Raji (cell line): ENCODE data around the gene APRT.

ENCODE experiments used
- POLR2A ChIP-seq: IDR thresholded peaks from 2 replicates; pipeline ENCODE4 v1.6.1; 2011; ENCODE audit warnings: low read depth, low read length, control low read depth; ENCODE audit not compliant: insufficient read depth

APRT gene

DNA sequence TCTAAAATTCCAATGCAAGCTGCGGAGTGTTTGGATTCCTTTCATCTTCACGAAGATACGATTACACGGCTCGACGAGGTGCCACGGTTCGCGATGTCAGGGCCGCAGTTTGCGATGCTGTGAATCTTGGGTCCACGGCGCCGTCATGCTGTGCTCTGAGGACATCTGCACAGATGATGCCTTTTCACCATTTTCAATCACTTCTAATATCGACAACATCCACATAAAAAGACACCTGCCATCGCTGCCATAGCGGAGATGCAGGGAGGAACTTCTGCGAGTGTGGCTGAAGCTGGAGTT lies 6.8 kb upstream of the APRT start:
- no peak for TF ChIP-seq POLR2A

DNA sequence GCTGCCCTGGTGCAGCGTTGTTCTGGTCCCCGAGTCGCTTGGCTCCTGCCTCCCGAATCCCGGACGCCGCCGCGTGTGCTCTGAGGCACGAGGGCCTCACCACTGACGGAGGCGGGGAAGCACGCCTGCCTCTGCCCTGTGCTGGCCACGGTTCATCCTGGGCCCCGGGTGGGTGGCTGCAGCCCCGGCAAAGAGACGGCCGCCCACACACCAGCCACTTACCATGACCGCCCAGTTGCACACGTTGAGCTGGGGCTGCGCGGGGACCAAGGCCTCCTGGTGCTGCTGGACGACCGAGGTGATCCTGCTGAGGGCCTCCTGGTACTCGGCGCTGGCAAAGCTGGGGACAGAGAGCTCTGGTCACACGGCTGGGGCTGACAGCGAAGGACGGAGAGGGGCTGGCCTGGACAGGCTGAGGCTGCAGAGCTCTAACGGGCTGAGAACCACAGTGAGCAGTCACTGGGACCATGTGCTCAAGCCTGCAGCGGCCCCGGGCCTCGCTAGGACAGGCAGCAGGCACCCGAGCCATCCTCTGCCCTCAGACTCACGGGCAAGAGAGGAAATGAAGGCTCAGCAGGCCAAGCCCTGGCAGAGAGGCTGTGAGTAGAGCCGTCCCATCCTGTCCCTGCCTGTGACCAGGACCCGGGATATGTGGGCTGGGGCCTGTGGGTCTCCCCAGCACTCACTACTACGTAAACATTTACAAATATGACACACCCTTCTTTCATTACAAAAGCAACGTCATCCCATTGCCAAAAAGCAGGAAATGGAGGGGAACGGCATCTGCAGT lies 6.3 kb upstream of the APRT start:
- no peak for TF ChIP-seq POLR2A

DNA sequence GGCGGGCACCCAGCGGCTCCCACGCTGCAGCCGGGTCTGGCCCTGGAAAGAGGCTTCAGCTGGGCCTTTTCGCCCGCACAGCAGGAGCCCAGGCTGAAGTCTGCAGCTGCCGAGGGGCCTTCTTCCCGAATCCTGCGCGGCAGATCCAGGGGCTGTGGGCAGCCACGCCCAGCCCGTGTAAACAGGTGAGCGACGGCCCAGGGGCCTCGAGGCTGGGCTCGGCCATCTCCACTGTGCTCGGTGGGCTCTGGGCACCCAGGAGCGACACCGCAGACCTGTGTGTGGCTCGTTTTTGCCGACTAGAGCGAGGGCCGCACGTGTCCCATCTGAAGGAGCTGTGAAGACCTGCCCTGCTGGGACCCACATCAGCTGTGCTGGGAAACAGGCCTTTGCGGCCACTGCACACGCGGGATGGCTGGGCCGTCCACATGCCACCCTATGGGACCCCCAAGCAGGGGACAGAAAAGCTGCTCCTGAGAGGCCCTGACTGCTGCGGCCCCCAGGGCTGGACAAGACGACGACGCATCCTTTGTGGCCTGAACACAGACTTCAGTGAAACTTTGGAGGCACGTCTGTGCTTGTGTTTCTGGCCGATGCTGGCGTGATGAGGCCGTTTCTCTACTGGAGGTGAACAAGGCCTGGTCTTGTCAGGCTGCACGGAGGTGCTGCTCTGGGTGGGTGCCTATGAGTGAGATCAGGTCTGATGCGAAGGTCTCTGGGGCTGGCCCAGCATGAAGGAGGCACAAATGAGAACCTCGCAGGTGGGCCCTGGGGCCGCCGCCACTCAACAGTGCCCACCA lies 5.2 kb upstream of the APRT start:
- TF ChIP-seq POLR2A: no peak

DNA sequence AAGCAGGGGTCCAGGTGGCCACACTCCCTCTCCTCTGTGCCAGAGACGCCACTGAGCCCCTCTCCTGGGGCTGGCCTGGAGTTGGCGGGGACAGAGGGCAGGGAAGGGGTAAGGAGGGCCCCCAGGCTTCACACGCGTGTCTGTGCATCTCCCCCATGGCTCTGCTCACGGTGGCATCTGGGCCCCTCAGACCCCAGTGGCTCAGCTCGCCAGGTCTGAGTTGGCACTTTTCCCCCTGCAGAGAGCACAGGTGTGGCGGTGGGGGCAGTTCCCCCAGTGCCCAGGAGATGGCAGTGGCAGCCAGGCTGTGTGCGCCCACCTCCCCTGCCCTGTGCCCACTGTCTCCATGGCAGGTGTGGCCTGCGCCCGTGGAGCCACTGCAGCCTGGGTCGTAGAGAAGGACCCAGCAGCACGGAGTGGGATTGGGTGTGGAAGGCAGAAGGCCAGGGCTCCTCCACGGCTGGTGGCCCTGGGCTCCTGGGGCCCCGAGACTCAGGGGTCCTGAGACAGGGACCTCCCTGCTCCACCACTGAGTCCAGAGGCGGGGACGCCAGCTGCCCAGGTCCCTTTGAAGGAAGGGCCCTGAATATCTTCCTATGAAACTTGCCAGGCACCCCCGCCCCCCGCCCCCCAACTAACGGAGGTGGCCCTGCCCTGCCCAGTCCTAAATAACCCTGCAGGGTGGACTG lies 4.3 kb upstream of the APRT start:
- TF ChIP-seq POLR2A: no peak

DNA sequence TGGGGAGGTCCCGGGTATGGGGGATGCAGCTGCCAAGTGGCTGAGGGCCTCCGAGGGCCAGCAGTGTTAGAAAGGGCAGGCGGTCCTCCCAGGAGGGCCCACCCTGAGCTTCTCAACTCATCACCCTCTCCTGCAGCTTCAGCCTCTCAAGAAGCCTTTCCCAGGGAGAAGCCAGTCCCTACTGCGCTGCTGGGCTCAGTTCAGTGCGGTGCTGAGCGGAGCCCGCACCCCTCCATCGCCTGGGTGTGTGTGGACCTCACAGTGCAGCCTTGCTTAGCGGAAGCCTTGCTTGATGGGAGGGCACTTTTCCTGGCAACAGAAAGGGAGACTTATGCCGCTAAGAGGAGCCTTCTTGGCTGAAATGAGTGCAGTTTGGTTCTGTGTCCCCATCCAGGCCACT lies 3.5 kb upstream of the APRT start:
- no peak; the same call in 1 of the 2 replicates for TF ChIP-seq POLR2A

DNA sequence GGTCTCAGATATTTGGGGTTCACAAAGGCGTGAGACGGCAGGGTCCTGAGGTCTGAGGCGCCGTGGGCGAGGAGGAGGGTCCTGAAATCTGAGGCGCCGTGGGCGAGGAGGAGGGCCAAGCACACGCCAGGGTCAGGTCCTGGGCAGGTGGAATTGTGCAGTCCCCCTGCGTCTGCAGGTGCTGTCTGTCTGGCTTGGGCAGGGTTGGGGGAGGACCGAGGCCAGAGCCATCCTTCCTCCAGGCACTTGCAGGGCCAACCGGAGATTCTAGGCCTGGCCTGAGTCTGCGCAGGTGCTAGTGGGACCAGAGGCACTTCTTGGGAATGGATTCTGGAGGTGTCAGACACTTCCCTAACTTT lies 2.4 kb upstream of the APRT start:
- TF ChIP-seq POLR2A: no peak; the same call in 1 of the 2 replicates

DNA sequence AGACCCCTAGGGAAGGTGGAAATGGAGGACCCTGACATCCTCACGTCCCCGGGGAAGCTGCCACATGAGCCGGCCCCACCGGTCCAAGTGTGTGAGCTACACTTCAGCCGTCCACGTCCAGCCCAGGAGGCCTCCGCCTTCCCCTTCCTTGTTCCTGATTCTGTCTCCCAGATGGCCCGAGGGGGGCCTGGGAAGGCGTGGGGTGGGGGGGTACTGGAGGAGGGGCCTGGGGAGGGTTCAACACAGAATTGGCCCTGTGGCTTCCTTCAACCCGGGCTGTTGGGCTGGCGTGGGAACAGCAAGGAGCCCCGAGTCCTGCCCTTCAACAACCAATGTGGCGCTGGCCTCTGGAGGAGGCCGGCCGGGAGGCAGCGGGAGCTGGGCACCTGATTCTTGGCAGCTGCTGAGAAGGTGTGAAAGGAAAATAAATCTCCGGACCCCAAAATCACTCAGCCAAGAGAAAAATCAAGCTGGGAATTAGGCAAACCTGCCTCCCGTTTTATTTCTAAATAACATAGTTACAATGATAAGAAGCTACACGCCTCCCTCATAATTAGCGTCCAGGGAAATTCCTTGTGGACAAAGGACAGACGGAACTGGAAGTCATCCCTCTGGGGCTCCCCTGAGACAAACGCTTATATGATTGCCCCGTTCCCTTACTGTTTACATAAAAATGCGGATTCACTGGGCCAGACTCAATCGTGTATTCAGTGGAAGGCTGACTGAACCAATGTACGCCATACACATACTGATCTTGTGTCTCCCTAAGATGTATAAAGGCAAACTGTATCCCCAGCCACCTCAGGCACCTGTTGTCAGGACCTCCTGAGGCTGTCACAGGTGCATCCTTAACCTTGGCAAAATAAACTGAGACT lies 1.8 kb upstream of the APRT start:
- TF ChIP-seq POLR2A: no peak; the same call in 1 of the 2 replicates

DNA sequence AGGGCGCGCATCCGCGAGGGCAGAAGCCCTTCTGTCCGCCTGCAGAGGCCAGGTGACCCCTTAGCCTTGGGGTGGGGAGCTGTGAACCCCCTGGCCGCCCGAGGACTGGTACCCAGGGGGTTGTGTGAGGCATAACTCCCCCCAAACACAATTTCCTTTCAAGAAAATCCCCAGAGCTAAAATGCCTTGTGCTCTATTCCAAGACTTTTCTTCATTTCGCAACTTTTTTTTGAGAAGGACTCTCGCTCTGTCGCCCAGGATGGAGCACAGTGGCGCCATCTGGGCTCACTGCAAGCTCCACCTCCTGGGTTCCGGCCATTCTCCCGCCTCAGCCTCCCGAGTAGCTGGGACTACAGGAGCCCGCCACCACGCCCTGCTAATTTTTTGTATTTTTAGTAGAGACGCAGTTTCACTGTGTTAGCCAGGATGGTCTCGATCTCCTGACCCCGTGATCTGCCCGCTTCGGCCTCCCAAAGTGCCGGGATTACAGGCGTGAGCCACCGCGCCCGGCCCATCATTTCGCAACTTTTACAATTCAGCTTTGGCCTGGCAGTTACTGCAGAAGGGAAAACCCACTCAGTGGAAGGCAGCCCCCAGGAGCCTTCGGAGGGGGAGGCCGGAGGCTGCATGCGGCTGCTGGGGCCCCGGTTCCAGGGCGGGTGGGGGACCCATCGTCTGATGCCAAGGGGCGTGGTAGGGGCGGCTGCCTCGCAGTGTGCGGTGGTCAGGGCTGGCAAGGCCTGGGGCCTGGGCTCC lies 963 bp upstream of the APRT start:
- no peak for TF ChIP-seq POLR2A

DNA sequence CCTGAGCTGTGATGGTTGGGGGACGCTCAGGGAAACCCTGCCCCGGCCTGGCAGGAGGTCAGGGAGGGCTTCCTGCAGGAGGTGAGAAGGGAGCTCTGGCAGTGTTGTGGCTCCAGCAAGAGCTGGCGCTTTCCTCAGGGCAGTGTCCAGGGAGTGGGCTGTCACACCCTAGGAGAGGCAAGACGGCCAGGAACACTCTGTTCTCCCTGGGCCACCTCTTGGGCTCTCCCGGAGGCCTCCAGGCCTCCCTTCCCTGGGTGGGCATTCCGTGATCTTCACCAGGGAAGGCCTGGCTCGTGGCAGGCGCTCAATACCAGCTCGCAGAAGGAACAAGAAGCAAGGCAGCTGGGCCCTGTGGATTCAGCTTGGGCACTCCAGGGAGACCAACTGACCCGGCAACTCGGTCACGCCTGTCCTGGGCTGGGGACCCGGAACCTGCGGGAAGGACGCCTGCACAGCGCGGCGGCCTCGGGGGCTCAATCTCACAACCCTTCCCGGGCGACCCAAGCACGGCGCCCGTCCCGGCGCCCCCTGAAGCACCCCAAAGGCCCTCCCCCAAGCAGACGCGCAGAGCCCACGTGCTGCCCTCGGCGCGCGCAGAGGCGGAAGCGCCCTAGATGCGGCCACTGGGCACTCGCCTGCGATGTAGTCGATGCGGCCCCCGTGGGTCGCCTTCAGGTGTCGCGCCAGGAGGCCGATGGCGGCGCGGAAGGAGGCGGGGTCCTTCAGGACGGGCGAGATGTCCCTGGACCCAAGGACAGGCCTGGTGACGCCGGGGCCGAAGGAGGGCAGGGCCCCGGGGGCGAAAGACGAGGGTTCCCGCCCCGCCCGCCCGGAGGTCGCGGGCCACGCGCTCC lies 588 bp downstream of the APRT start:
- peak; percentile 68; the same call in 1 of the 2 replicates for TF ChIP-seq POLR2A

DNA sequence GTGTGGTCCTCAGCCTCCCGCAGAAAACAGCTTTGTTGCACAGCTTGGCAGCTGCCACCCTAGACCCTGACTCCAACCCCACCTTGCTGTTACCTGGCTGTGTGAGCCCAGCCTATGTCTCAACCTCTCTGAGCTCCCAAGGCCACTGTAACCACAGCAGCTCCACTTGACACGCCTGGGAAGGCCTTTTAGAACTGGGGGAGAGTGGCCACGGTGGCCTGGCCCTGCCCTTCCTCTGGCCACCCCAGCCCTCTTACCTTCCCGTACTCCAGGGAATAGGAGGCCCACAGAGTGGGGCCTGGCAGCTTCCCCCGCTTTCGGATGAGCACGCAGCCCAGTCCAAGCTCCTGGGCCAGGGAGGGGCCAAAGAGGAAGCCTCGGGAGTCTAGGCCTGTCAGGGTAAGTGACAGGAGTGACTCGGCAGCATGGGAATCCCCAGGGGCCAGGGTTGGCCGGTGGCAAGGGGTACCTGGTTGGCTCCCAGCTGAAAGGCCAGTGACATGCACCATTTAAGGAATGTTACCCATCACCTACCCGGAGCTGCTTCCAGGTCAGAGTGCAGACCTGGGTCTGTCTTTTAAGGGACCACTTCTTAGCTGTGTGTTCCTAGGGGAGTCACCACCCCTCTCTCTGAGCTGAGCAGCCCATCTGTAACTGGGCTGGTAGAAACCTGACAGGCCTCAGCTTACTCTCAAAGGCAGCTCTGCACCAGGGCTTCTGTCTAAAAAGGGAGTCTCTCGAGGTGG lies 1.4 kb downstream of the APRT start:
- TF ChIP-seq POLR2A: peak; percentile 29; the same call in 1 of the 2 replicates

DNA sequence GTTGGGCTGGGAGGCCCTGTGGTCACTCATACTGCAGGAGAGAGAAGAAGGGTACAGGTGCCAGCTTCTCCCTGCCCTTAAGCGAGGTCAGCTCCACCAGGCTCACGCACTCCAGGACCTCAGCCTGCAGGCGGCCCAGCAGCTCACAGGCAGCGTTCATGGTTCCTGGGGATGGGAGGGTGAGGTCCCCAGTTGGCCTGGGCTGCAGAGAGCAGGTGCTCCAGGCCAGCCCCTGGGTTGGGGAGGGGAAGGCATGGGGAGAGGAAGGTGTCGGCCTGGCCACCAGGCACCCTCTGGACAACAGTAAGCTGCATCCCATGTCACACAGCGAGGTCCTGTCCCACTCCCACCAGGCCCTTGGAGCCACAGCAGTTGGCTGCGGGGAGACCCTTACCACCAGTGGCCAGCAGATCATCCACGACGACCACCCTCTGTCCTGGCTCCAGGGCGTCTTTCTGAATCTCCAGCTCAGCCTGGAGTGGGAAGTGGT lies 2.0 kb downstream of the APRT start:
- peak; percentile 47 for TF ChIP-seq POLR2A

DNA sequence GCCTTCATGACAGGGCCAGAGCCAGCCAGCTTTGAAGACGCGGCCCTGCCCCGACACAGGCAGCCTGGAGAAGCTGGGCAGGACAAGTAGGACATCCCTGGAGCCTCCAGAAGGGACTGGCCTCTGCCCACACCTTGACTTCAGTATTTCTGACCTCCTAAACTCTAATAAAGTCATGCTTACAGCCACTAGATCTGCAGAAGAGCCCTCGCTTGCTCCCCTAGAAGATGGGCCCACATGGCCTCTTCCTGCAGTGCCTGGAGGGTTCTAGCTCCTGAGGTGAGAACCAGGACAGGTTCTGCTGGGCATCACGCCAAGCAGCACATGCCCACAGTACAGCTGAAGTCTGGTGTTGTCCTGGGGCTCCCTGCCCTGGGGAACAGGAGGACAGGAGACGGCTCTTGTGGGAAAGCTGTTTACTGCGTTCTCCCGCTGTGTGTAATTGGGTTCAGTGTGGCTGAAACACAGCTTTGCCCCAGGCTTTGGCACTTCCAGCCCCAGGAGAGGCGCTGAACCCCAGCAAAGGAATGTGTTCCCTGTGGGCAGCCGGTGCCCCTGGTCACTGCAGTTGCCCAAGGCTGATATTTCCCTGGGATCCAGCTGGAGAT lies 2.6 kb downstream of the APRT start:
- no peak for TF ChIP-seq POLR2A
